Spleen (tissue), 11 donors: Measurements from ENCODE around the gene BMPR1A. TPM values are rescaled to one million over a fixed set of nuclear protein-coding genes. Genes with fewer than 3 reads are reported as not detected.
"Not testable (repeated sequence)": the region's sequence is repeated elsewhere in the genome, so short reads cannot be mapped to it uniquely, and the experiment has no call there.

ENCODE experiments used
- DNase-seq: peaks from one replicate; pipeline ENCODE4 v3.0.0-alpha.2; 2020
- H3K27ac ChIP-seq, 8 donors: fragments of 200-600 bp; sonication (generic) in 7 of 8; 1 replicate in 4 of 8; 2 replicates in 4 of 8; pipeline versions ENCODE4 v1.5.0 to v1.8.0; 2016 to 2021; ENCODE audit warnings: inconsistent platforms in 4 of 8, mild to moderate bottlenecking in 4 of 8, moderate library complexity in 1 of 8
- H3K27me3 ChIP-seq, 7 donors: fragments of 200-600 bp; sonication (generic) in 6 of 7; replicated peaks in 1 of 7; 1 replicate in 4 of 7; 2 replicates in 3 of 7; pipeline versions ENCODE4 v1.5.0 to v1.8.0; 2016 to 2021; ENCODE audit warnings: inconsistent platforms in 3 of 7, mild to moderate bottlenecking in 1 of 7
- H3K36me3 ChIP-seq, 6 donors: fragments of 200-600 bp; sonication (generic) in 5 of 6; 1 replicate in 4 of 6; 2 replicates in 2 of 6; pipeline versions ENCODE4 v1.5.0 to v1.8.0; 2016 to 2021; ENCODE audit warnings: inconsistent platforms in 2 of 6
- H3K4me1 ChIP-seq, 6 donors: fragments of 200-600 bp; sonication (generic) in 5 of 6; 1 replicate in 3 of 6; 2 replicates in 3 of 6; pipeline versions ENCODE4 v1.5.0 to v1.8.0; 2016 to 2021; ENCODE audit warnings: inconsistent platforms in 3 of 6
- H3K4me3 ChIP-seq, 8 donors: fragments of 200-600 bp; sonication (generic) in 7 of 8; 1 replicate in 4 of 8; 2 replicates in 4 of 8; pipeline versions ENCODE4 v1.5.0 to v1.8.0; 2016 to 2021; ENCODE audit warnings: inconsistent platforms in 4 of 8, mild to moderate bottlenecking in 4 of 8, moderate library complexity in 2 of 8
- H3K9me3 ChIP-seq, 8 donors: fragments of 200-600 bp; sonication (generic) in 7 of 8; 1 replicate in 4 of 8; 2 replicates in 4 of 8; pipeline versions ENCODE4 v1.5.0 to v1.8.0; 2016 to 2021; ENCODE audit warnings: inconsistent platforms in 4 of 8
- CTCF ChIP-seq, 11 experiments: fragments of 200-600 bp in 7 of 11; fragments of 450-650 bp in 4 of 11; sonication (generic) in 4 of 11; IDR thresholded peaks in 8 of 11; conservative IDR thresholded peaks in 3 of 11; 1 replicate in 7 of 11; 2 replicates in 4 of 11; pipeline versions ENCODE4 v1.4.0 to v1.8.0; 2016 to 2021; ENCODE audit warnings: antibody characterized with exemption in 11 of 11, inconsistent platforms in 4 of 11, mild to moderate bottlenecking in 1 of 11
- POLR2A ChIP-seq, 3 donors: fragments of 450-650 bp; IDR thresholded peaks; one replicate each; pipeline ENCODE4 v1.5.1; 2017; ENCODE audit warnings: antibody characterized with exemption in 3 of 3, mild to moderate bottlenecking in 1 of 3
- POLR2AphosphoS5 ChIP-seq, 3 donors: sonication (generic); formaldehyde crosslinking; IDR thresholded peaks; one replicate each; pipeline ENCODE4 v1.5.1; 2017; ENCODE audit warnings: antibody characterized with exemption in 3 of 3
- WGBS, 5 donors: extraction: QIAGEN DNeasy Blood & Tissue Kit in 3 of 5; methylation state at CpG; one replicate each; pipeline versions ENCODE4 v1.1.5 to v1.1.7; 2013 to 2018; 5-methylcytosine and 5-hydroxymethylcytosine counted together
- intact Hi-C: fragments of 100-400 bp; cut with DNase I; formaldehyde crosslinking; loops from one replicate; pipeline ENCODE4 v1.15.0; 2023; ENCODE audit warnings: low total_unique reads
- polyA plus RNA-seq, 3 donors: library from polyadenylated mRNA; stranded (reverse); fragments of 200-250 nt; gene quantifications; one replicate each; pipeline ENCODE4 v1.2.1, GENCODE V29; 2013
- total RNA-seq, 7 donors: library from RNA; depleted of rRNA in 3 of 7; stranded (reverse); fragments of >200 nt in 3 of 7; fragmentation: NEBNext Ultra II Directional in 4 of 7; extraction: Animal tissue kit (Norgen Biotek cat#: 25700) in 4 of 7; gene quantifications; one replicate each; pipeline versions ENCODE4 v1.1.0 to v1.2.1, GENCODE V29; 2016 to 2021
- donor health status: healthy with polysubstance abuse.
- donor health status: DM: no; HTN: no; CAD: no; lungs with moderate emphysema.
- donor health status: DM: no; HTN: no; CAD: no.
- donor health status: Bipolar disorder and iron deficiency.
- donor health status: healthy.
- donor health status: DM: no; HTN: no; CAD: no.
- donor health status: DM: yes; HTN: yes; CAD: no.

BMPR1A gene
- total and polyA plus RNA-seq, 10 donors, result 1.3 to 17.9 (median 10.2) TPM

DNA sequence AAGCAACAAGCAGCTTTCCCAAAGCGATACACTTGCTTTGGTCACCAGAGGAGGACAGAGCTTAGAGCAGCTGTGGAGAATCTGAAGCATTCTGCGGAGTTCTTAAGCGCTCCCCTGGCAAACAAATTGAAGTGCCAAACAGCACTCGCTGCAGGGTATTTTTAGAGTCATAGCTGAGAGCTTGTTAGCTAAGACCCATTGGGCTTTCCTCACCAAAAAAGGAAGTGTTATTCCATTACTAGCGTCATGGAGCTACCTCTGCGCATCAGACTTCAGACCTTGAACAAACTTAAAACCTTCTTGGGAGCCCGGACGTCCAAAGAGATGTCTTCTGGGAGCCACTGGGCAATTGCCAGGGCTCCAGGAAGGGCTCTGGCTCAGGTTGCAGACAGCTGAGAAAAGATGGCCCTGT, 23.2 kb upstream of the BMPR1A start:
- H3K4me1 ChIP-seq, result no peaks in the 10 kb centered on the region
- DNase-seq, result no peak
- peaks cover 0 to 49% (median 0%) of the 10 kb centered on the region in 7 donors for H3K27me3 ChIP-seq
- 75 to 86% (median 78%) methylated on average over 8 of the region's 8 CpGs for WGBS, 5 donors
- intact Hi-C loops, result no loop called here
- no peaks in the 10 kb centered on the region for H3K36me3 ChIP-seq
- TF ChIP-seq CTCF (IDR thresholded peaks at IDR 0.05 in 8 of 11, conservative IDR thresholded peaks at IDR 0.05 in 3 of 11) (no peak), POLR2A (IDR thresholded peaks at IDR 0.05) (no peak), POLR2AphosphoS5 (IDR thresholded peaks at IDR 0.05) (no peak)
- H3K9me3 ChIP-seq, result no peaks in the 10 kb centered on the region
- H3K4me3 ChIP-seq, result no peak overlapping the region
- H3K27ac ChIP-seq, result no peak overlapping the region

DNA sequence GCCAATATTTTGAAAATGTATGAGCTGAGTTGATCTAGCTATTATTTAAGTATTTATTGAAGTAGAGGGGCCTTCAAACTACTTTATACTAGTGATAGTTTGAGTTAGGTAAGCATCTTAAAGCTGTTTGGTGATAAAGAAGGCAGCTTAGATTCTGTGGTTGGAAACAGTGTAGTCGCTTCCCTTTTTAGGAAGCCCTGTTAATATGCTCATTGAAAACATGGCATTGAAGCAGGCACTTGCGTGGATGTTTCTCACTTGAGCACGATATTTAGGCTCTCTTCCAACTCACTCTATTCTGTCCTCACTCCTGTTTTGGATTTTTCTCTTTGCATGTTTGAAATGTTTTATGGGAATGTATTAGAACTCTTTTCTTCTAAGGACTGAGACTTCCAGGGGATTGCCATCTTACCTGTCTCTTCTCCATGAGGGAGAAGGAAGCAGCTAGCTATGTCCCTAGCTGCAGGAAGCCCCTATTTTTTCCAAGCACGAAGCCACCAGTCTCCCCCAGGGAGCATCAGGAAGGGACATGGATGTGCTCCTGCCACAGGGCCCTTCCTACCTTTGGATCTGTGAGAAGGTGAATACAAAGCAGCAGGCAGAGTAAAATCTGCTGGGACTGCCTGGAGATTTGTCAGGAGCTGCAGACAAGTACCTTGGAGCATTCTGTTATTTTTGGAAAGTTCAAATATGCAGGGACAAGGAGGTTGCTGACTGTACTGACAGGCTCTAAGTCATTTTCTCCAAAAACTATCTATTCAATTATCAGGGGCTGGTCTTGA, 22.0 kb upstream of the BMPR1A start:
- H3K27ac ChIP-seq, result no peak overlapping the region
- WGBS, 5 donors, result 27 to 40% (median 29%) methylated on average over 4 of the region's 4 CpGs
- peaks cover 0 to 47% (median 0%) of the 10 kb centered on the region in 7 donors for H3K27me3 ChIP-seq
- H3K36me3 ChIP-seq, result no peaks in the 10 kb centered on the region
- TF ChIP-seq POLR2AphosphoS5 (IDR thresholded peaks at IDR 0.05) (no peak), CTCF (IDR thresholded peaks at IDR 0.05 in 8 of 11, conservative IDR thresholded peaks at IDR 0.05 in 3 of 11) (no peak), POLR2A (IDR thresholded peaks at IDR 0.05) (no peak)
- no peak for DNase-seq
- H3K4me1 ChIP-seq, result no peaks in the 10 kb centered on the region
- intact Hi-C loops, result no loop called here
- no peak overlapping the region for H3K4me3 ChIP-seq
- no peaks in the 10 kb centered on the region for H3K9me3 ChIP-seq

- H3K4me3 ChIP-seq, H3K4me1 ChIP-seq, DNase-seq, H3K36me3 ChIP-seq, intact Hi-C loops, H3K9me3 ChIP-seq, H3K27ac ChIP-seq: not testable (repeated sequence)
- 86 to 90% (median 89%) methylated on average over 4 of the region's 4 CpGs for WGBS, 5 donors
- peaks cover 0 to 52% (median 0%) of the 10 kb centered on the region in 7 donors for H3K27me3 ChIP-seq
Observed at GRCh38 chr10:86735278-86735677, 21.1 kb upstream of the BMPR1A start.

DNA sequence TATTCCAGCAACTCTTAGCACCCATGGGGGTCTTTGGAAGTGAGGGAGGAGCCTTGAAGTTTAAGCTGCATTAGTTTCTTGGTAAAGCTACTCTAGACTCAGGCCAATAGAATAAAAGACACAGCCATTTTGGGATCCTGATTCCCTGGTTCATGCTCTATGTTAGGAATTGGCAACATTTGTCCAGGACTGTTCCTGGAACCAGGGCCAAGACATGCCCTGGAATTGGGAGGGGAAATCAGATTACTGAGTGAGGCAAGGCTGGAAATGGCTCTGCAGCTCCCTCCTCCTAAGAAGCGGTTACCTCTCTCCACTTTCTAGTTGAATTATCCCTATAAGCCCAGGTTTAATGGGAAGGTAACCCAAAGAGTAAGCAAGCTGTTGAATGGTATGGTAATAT, 14.2 kb upstream of the BMPR1A start:
- DNase-seq, result no peak
- TF ChIP-seq POLR2A (IDR thresholded peaks at IDR 0.05), result no peak
- TF ChIP-seq POLR2AphosphoS5 (IDR thresholded peaks at IDR 0.05), result no peak
- no peak for TF ChIP-seq CTCF (IDR thresholded peaks at IDR 0.05 in 8 of 11, conservative IDR thresholded peaks at IDR 0.05 in 3 of 11)
- 82 to 93% (median 91%) methylated on average over 1 of the region's 1 CpG for WGBS, 5 donors
- no peak overlapping the region for H3K27ac ChIP-seq
- H3K27me3 ChIP-seq, result peaks cover 0 to 92% (median 24%) of the 10 kb centered on the region in 7 donors
- H3K36me3 ChIP-seq, result no peaks in the 10 kb centered on the region
- intact Hi-C loops, result no loop called here
- no peaks in the 10 kb centered on the region for H3K9me3 ChIP-seq
- no peak overlapping the region for H3K4me3 ChIP-seq
- peaks cover 0 to 17% (median 10%) of the 10 kb centered on the region in 6 donors for H3K4me1 ChIP-seq
